CD4-positive, alpha-beta T cell treated with Interleukin-4 for 1 hour (primary cell): ENCODE measurements around the gene UBD.

Experiments
- DNase-seq, 2 donors: peaks; one replicate each; pipeline ENCODE4 v3.0.0-alpha.2; 2020 to 2022

The UBD gene

DNA sequence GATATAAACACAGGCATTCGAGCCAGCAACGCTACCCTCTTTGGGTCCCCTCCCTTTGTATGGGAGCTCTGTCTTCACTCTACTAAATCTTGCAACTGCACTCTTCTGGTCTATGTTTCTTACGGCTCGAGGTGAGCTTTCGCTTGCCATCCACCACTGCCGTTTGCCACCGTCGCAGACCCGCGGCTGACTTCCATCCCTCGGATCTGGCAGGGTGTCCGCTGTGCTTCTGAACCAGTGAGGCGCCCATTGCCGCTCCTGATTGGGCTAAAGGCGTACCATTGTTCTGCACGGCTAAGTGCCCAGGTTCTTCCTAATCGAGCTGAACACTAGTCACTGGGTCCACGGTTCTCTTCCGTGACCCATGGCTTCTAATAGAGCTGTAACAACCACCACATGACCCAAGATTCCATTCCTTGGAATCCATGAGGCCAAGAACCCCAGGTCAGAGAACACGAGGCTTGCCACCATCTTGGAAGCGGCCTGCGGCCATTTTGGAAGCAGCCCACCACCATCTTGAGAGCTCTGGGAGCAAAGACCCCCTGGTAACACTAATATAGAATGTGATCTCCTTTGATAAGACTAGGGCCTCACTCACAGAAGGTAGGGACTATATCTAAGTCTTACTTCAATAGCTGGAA lies 973 bp downstream of the UBD start:
- DNase-seq = no peak

- no peak for DNase-seq
Observed at GRCh38 chr6:29557320-29557719, 2.2 kb downstream of the UBD start.

- no peak for DNase-seq
Observed at GRCh38 chr6:29554764-29555163, 4.8 kb downstream of the UBD start.

GRCh38 chr6:29553268-29554057 lies 6.1 kb downstream of the UBD start:
- DNase-seq = peak; percentile 5 to 34

- peak in 1 of 2 donors; percentile 82 for DNase-seq
Observed at GRCh38 chr6:29552512-29553051, 7.0 kb downstream of the UBD start.

DNA sequence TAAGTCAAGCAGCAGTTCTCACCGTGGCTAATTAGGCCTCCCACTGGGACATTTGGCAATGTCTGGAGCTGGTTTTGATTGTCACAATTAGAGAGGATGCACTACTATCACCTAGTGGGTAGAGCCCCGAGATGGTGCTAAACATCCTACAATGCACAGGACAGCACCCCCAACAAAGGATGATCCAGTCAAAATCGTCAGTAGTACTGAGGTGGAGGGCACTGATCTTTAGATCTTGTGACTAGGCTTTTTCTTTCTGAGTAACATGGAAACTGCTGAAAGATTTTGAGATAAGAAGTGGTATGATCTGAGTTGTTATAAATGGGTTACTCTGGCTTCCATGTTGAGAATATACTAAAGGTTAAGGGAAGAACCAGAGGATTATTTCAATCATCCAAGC lies 12.0 kb downstream of the UBD start:
- no peak for DNase-seq

DNA sequence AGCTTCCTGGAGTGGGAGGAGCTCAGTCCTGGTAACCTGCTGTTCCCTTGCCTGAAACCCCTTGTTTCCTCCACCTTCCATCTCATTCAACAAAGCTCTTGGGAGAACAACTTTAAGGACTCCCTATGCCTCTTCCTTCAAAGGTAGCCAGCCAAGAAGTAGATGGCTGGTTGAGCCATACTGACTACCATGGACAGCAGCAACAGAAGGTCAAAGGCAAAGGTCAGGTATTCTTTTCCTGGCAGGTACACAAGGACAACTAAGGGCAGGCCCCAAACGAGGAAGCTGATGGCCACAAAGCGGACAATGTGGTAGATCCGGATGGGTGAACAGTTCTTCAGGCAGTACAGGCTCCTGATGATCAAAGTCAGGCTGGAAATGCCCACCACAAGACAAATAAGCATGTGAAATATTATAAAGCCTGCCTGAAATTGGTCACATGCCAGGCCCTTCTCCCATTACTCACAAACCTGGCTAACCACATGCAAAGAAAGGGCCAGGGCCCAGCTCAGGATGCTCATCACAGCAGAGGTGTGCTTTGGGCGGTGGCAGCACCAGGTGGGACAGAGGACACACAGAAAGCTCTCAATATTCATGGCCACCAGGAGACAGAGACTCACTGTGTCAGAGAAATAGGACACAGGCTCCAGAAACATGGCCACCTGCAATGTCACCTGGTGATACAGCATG lies 21.7 kb downstream of the UBD start:
- DNase-seq = no peak

- no peak for DNase-seq
Observed at GRCh38 chr6:29532320-29532951, 27.1 kb downstream of the UBD start.

DNA sequence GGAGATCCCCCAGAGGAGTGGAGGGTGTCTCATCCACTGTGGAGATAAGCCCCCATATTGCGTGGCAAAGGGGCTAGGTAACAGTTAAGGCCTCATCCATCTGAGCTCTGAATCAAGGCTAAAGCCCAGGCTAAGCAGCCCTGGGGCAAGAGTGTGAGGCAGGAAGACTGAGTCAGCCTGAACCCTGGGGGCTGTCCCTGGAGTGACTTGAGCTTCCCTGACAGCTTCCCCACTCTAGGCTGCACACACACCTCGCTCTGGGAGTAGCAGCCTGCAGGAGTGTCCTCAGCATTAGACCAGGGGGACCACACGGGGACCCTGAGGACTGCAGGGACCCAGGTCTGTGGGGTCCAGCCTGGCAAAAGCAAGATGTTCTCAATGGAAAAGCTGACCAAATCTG lies 27.9 kb downstream of the UBD start:
- DNase-seq = no peak

DNA sequence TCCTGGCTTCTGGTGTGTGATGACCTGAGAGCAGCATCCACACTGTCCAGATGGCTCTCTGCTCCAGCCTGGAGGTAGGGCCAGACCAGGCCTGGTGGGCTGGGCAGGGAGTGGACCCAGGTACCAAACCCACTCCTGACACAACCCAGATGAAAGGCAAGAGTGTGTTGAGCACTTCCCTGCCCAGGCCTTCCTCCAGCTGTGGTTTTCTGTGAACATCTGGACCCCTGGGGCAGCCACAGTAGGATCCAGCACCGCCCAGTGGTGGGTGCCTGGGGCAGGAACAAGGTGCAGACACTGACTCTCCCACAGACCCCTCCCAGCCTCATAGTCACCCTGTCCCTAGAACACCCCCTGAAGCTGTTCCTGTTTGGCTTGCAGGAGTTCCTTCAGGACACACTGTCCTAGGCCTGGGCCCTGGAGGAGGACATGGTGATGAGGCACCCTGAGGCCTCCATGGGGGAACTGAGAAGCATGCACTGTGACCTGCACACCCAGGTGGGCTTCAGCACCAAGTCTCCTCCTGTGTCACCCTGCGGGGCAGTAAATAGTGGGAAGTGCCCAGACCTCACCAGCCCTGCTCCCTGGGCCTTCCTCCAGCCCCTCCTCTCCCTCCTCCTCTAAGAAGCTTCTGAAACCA lies 28.7 kb downstream of the UBD start:
- DNase-seq = no peak

DNA sequence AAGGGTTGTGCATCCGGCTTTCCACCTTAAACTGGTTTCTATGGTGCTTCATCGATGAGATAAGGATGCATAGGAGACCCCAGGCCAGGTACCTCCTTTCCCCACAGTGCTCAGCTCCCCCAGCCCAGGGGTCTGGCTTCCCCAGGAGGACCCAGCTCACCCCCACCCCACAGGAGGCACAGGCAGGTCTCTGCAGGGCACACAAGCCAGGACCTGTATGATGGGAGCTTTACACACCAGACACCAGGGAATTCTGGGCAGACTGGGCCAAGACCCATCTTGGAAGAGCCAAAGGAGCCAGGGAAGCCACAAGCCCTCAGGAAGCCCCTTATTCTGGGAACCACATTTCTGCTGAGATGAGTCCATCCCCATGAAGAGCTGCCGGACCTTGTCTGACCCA lies 29.6 kb downstream of the UBD start:
- DNase-seq = no peak

- no peak for DNase-seq
Observed at GRCh38 chr6:29528988-29529560, 30.5 kb downstream of the UBD start.

GRCh38 chr6:29528300-29528931 lies 31.1 kb downstream of the UBD start:
- DNase-seq = no peak

DNA sequence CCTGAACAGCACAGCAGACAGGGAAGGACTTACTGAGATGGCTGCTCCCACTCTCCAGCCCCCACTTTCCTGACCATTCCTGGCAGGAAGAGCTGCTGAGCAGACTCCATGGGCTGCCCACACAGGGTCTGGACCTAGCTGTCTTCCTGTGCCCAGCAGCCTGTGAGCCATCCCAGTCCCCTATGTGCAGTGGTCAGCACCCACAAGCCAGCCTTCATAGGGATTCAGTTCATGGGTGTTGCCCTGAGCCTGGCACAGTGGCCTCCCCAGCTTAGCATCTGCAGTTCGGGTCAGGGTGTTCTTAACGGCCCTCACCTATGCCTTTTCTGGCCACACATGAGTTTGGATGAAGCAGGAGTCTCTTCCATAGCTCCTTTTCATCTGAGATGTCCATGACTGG lies 32.0 kb downstream of the UBD start:
- DNase-seq = no peak

- no peak for DNase-seq
Observed at GRCh38 chr6:29527126-29527525, 32.4 kb downstream of the UBD start.

DNA sequence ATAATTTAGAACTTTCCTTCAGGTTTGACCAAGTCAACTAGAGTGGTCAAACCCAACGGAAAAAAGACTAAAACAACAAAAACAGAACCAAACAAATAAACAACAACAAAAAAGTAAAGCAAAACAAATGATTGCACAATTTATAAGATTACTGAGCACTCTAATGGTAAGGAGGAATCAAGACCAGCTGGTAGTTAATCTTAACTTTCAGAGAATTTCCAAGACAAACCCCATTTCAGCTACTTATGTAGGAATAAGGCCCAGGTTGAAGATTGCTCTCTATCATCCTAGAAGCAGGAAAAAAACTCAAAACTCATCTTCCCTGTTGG lies 34.3 kb downstream of the UBD start:
- DNase-seq = no peak

GRCh38 chr6:29524444-29525310 lies 34.9 kb downstream of the UBD start:
- no peak for DNase-seq

- no peak for DNase-seq
Observed at GRCh38 chr6:29524044-29524443, 35.5 kb downstream of the UBD start.

DNA sequence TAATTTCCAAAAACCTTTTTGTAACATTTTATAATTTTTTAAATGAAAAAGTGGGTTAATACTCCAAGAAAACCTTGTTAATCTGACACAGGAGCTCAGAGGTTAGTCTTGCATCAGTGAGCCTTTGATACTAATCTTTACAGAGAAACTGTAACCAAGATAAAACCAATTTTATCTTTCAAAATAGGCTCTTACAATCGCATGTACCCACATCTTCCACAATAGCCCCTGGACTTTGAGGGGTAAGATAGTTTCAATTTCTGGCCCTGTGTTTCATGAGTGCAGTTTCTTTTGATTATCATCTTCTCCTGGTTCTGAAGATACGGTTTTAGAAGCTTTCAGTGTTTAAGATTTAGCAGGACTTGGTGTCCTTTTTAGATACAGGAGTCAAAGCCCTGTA lies 37.3 kb downstream of the UBD start:
- no peak for DNase-seq

GRCh38 chr6:29521006-29521680 lies 38.4 kb downstream of the UBD start:
- no peak for DNase-seq
